GM18868 (cell line): ENCODE results near the gene CSK.
"Not testable (repeated sequence)": the region's sequence is repeated elsewhere in the genome, so short reads cannot be mapped to it uniquely, and the experiment has no call there.

ENCODE experiments used
- ATAC-seq: cut with Tn5 transposase; IDR thresholded peaks from one replicate; pipeline ENCODE4 v1.9.1; 2021; ENCODE audit warnings: mild to moderate bottlenecking, moderate library complexity; ENCODE audit not compliant: unreplicated experiment

CSK gene

GRCh38 chr15:74781431-74782258 is at the start of gene CSK:
CSK (plus strand) TSS chr15:74782080; CDS start chr15:74798298, 16,218 bp downstream.
- ATAC-seq: no peak

GRCh38 chr15:74732846-74733245 is 49.0 kb upstream of the CSK start:
- ATAC-seq: no peak

- ATAC-seq: no peak
Observed at GRCh38 chr15:74733269-74733668, 48.6 kb upstream of the CSK start.

- no peak for ATAC-seq
Observed at GRCh38 chr15:74735305-74735704, 46.6 kb upstream of the CSK start.

GRCh38 chr15:74738239-74738638 is 43.6 kb upstream of the CSK start:
- not testable (repeated sequence) for ATAC-seq

GRCh38 chr15:74742422-74742821 is 39.5 kb upstream of the CSK start:
- ATAC-seq: no peak

GRCh38 chr15:74746389-74746788 is 35.5 kb upstream of the CSK start:
- no peak for ATAC-seq

GRCh38 chr15:74748322-74748946 is 33.4 kb upstream of the CSK start, which contains the start of gene CYP1A2:
CYP1A2 (plus strand) TSS chr15:74748845; CDS start chr15:74749739, 894 bp downstream.
- ATAC-seq: no peak

GRCh38 chr15:74749832-74750231 is 32.0 kb upstream of the CSK start:
- ATAC-seq: no peak

GRCh38 chr15:74750751-74751150 is 31.1 kb upstream of the CSK start:
- ATAC-seq: no peak

GRCh38 chr15:74752011-74752410 is 29.9 kb upstream of the CSK start:
- ATAC-seq: no peak

GRCh38 chr15:74752531-74752930 is 29.3 kb upstream of the CSK start:
- no peak for ATAC-seq

- ATAC-seq: no peak
Observed at GRCh38 chr15:74754593-74755215, 27.2 kb upstream of the CSK start.

GRCh38 chr15:74758736-74759135 is 23.1 kb upstream of the CSK start:
- ATAC-seq: no peak

- ATAC-seq: no peak
Observed at GRCh38 chr15:74762791-74763150, 19.1 kb upstream of the CSK start.

- ATAC-seq: no peak
Observed at GRCh38 chr15:74763416-74763815, 18.5 kb upstream of the CSK start.

GRCh38 chr15:74767167-74768098 is 14.4 kb upstream of the CSK start:
- no peak for ATAC-seq

GRCh38 chr15:74768099-74768770 is 13.6 kb upstream of the CSK start:
- ATAC-seq: no peak

GRCh38 chr15:74768771-74769342 is 13.0 kb upstream of the CSK start:
- no peak for ATAC-seq

- no peak for ATAC-seq
Observed at GRCh38 chr15:74769463-74770025, 12.3 kb upstream of the CSK start.
